H1 (cell line): ENCODE results near the gene MTO1. TPM values are rescaled to one million over a fixed set of nuclear protein-coding genes. Genes with fewer than 3 reads are reported as not detected.

Experiments
- CTCF ChIA-PET: fragments of 300-600 bp; sonication (Branson Sonifier 250); formaldehyde crosslinking; loops from one replicate; lab custom pipeline; 2021; ENCODE audit not compliant: partially characterized antibody; lab: Charles Lee
- POLR2A ChIA-PET: fragments of 300-600 bp; sonication (Branson Sonifier 250); formaldehyde crosslinking; loops from one replicate; lab custom pipeline; 2021; ENCODE audit warnings: inconsistent platforms; ENCODE audit not compliant: partially characterized antibody; lab: Charles Lee
- DNase-seq, 2 experiments: peaks; one replicate each; pipeline versions ENCODE4 v3.0.0 to v3.0.0-alpha.2; 2010 to 2022; ENCODE audit warnings: low spot score in 2 of 2, low read depth in 1 of 2, mixed read lengths in 1 of 2
- FAIRE-seq: peaks from 2 replicates; lab custom pipeline; 2011; peaks lifted over from hg19 to GRCh38; lab: Jason Lieb, UNC
- H2AFZ ChIP-seq: 2 replicates; pipeline ENCODE4 v1.8.1; 2012; ENCODE audit warnings: low read length, inconsistent platforms
- H2AK5ac ChIP-seq: 2 replicates; pipeline ENCODE4 v1.6.1; 2013; ENCODE audit warnings: low read depth, low read length
- H2BK120ac ChIP-seq: replicated peaks from 2 replicates; pipeline ENCODE3; 2013; ENCODE audit warnings: low read depth, low read length, inconsistent platforms
- H2BK12ac ChIP-seq: 2 replicates; pipeline ENCODE4 v1.6.1; 2013; ENCODE audit warnings: low read depth, low read length
- H2BK15ac ChIP-seq: 2 replicates; pipeline ENCODE4 v1.6.1; 2013; ENCODE audit warnings: low read length
- H2BK20ac ChIP-seq: 2 replicates; pipeline ENCODE4 v1.6.1; 2013; ENCODE audit warnings: low read length
- H2BK5ac ChIP-seq: 2 replicates; pipeline ENCODE4 v1.6.1; 2013; ENCODE audit warnings: low read depth, low read length
- H3K14ac ChIP-seq: 2 replicates; pipeline ENCODE4 v1.6.1; 2013; ENCODE audit warnings: inconsistent platforms; ENCODE audit not compliant: insufficient read length
- H3K18ac ChIP-seq: 2 replicates; pipeline ENCODE4 v1.6.1; 2013; ENCODE audit warnings: low read length; ENCODE audit errors: extremely low read depth
- H3K23ac ChIP-seq: 2 replicates; pipeline ENCODE4 v1.6.1; 2013; ENCODE audit warnings: inconsistent platforms; ENCODE audit not compliant: insufficient read length
- H3K23me2 ChIP-seq: 2 replicates; pipeline ENCODE4 v1.6.1; 2013; ENCODE audit warnings: low read depth, low read length
- H3K27ac ChIP-seq: 2 replicates; pipeline ENCODE4 v1.6.1; 2011; ENCODE audit warnings: low read depth, low read length, inconsistent platforms
- H3K27me3 ChIP-seq, 4 experiments: replicated peaks in 1 of 4; 1 replicate in 1 of 4; 2 replicates in 3 of 4; pipeline versions ENCODE4 v1.6.1 to v1.8.1; 2011 to 2013; ENCODE audit warnings: low read length in 3 of 4, mild to moderate bottlenecking in 3 of 4, inconsistent platforms in 2 of 4, mixed read lengths in 2 of 4, moderate library complexity in 1 of 4; ENCODE audit not compliant: control insufficient read depth in 3 of 4, insufficient read depth in 3 of 4; ENCODE audit errors: extremely low read depth in 1 of 4
- H3K36me3 ChIP-seq, 4 experiments: 2 replicates each; pipeline versions ENCODE4 v1.6.1 to v1.8.1; 2011 to 2013; ENCODE audit warnings: mild to moderate bottlenecking in 4 of 4, low read length in 3 of 4, moderate library complexity in 2 of 4, control low read depth in 1 of 4, inconsistent platforms in 1 of 4; ENCODE audit not compliant: insufficient read depth in 4 of 4, control insufficient read depth in 2 of 4
- H3K4ac ChIP-seq: replicated peaks from 2 replicates; pipeline ENCODE3; 2013; ENCODE audit warnings: low read length, low read depth, mixed read lengths, inconsistent platforms; ENCODE audit not compliant: insufficient read length
- H3K4me1 ChIP-seq, 4 experiments: replicated peaks in 1 of 4; 1 replicate in 1 of 4; 2 replicates in 3 of 4; pipeline versions ENCODE4 v1.6.1 to v1.8.1; 2011 to 2013; ENCODE audit warnings: low read length in 3 of 4, inconsistent platforms in 2 of 4, mixed read lengths in 1 of 4; ENCODE audit not compliant: insufficient read depth in 4 of 4, control insufficient read depth in 3 of 4
- H3K4me2 ChIP-seq, 2 experiments: 2 replicates each; pipeline versions ENCODE4 v1.6.1 to v1.8.1; 2011 to 2013; ENCODE audit warnings: low read depth in 2 of 2, low read length in 2 of 2, control low read depth in 1 of 2, inconsistent platforms in 1 of 2, mild to moderate bottlenecking in 1 of 2; ENCODE audit not compliant: insufficient read depth in 1 of 2
- H3K4me3 ChIP-seq, 4 experiments: fragments of 200-600, 300-600 bp in 1 of 4; sonication (generic), shearing (Covaris generic), sonication (Bioruptor Twin) in 1 of 4; 2 replicates each; pipeline versions ENCODE4 v1.5.1 to v1.8.1; 2011 to 2016; ENCODE audit warnings: low read length in 4 of 4, low read depth in 3 of 4, control low read depth in 2 of 4, inconsistent platforms in 2 of 4, mild to moderate bottlenecking in 2 of 4, mixed read lengths in 1 of 4, moderate library complexity in 1 of 4; ENCODE audit not compliant: insufficient read depth in 2 of 4; ENCODE audit errors: extremely low read depth in 1 of 4
- H3K56ac ChIP-seq: replicated peaks from 2 replicates; pipeline ENCODE3; 2013; ENCODE audit warnings: low read depth, mild to moderate bottlenecking, mixed read lengths, low read length, inconsistent platforms; ENCODE audit not compliant: insufficient read length
- H3K79me1 ChIP-seq: 2 replicates; pipeline ENCODE4 v1.6.1; 2013; ENCODE audit warnings: low read depth, low read length, control low read depth
- H3K79me2 ChIP-seq, 2 experiments: 2 replicates each; pipeline versions ENCODE4 v1.6.1 to v1.8.1; 2012 to 2013; ENCODE audit warnings: low read length in 2 of 2, mild to moderate bottlenecking in 2 of 2, inconsistent platforms in 1 of 2; ENCODE audit not compliant: insufficient read depth in 2 of 2, control insufficient read depth in 1 of 2
- H3K9ac ChIP-seq, 4 experiments: replicated peaks in 1 of 4; 1 replicate in 1 of 4; 2 replicates in 3 of 4; pipeline versions ENCODE4 v1.6.1 to v1.8.1; 2011 to 2013; ENCODE audit warnings: low read depth in 3 of 4, low read length in 3 of 4, control low read depth in 2 of 4, mild to moderate bottlenecking in 2 of 4, moderate library complexity in 2 of 4, inconsistent platforms in 1 of 4; ENCODE audit errors: extremely low read depth in 1 of 4
- H3K9me3 ChIP-seq, 2 experiments: 2 replicates each; pipeline versions ENCODE4 v1.6.1 to v1.8.1; 2012 to 2013; ENCODE audit warnings: mild to moderate bottlenecking in 2 of 2, moderate library complexity in 2 of 2, control low read depth in 1 of 2, inconsistent platforms in 1 of 2, low read depth in 1 of 2, low read length in 1 of 2, mixed read lengths in 1 of 2; ENCODE audit not compliant: insufficient read depth in 2 of 2
- H4K20me1 ChIP-seq, 2 experiments: replicated peaks in 1 of 2; 2 replicates each; pipeline versions ENCODE3 to v1.8.1; 2011 to 2013; ENCODE audit warnings: inconsistent platforms in 2 of 2, low read length in 2 of 2, mild to moderate bottlenecking in 1 of 2; ENCODE audit not compliant: insufficient read depth in 2 of 2, control insufficient read depth in 1 of 2
- H4K5ac ChIP-seq: 2 replicates; pipeline ENCODE4 v1.6.1; 2013; ENCODE audit warnings: low read length, low read depth, mixed read lengths, inconsistent platforms; ENCODE audit not compliant: insufficient read length
- H4K8ac ChIP-seq: 2 replicates; pipeline ENCODE4 v1.8.0; 2013; ENCODE audit warnings: mild to moderate bottlenecking, moderate library complexity, low read length, inconsistent platforms; ENCODE audit not compliant: insufficient read depth; ENCODE audit errors: extremely low read depth
- H4K91ac ChIP-seq: replicated peaks from 2 replicates; pipeline ENCODE3; 2013; ENCODE audit warnings: low read length, mixed read lengths, inconsistent platforms; ENCODE audit not compliant: insufficient read length
- MAX ChIP-seq: IDR thresholded peaks from 2 replicates; pipeline ENCODE4 v1.6.1; 2012; ENCODE audit warnings: inconsistent platforms
- WGBS, 2 experiments: shearing (Covaris generic) in 1 of 2; methylation state at CpG; one replicate each; pipeline versions ENCODE4 v1.1.6 to v1.1.7; 2013 to 2015; ENCODE audit warnings: low lambda C conversion rate in 2 of 2, mixed read lengths in 2 of 2, inconsistent platforms in 1 of 2, low coverage in 1 of 2, missing lambda C conversion rate in 1 of 2; ENCODE audit not compliant: insufficient replicate concordance in 2 of 2, insufficient coverage in 1 of 2, insufficient read length in 1 of 2; ENCODE audit errors: extremely low coverage in 1 of 2, missing lambda C conversion rate in 1 of 2; 5-methylcytosine and 5-hydroxymethylcytosine counted together
- polyA plus RNA-seq, 7 experiments: library from polyadenylated mRNA; depleted of rRNA in 3 of 7; stranded (reverse) in 5 of 7; unstranded in 2 of 7; fragments of >200 nt in 5 of 7; fragments of 200-250 nt in 2 of 7; gene quantifications; 1 replicate in 5 of 7; 2 replicates in 1 of 7; 4 replicates in 1 of 7; pipeline versions ENCODE4 v1.2.1 to v1.2.3, GENCODE V29; 2011 to 2013; ENCODE audit warnings: missing spikeins in 2 of 7, mixed read lengths in 2 of 7
- total RNA-seq: library from RNA; stranded (reverse); fragmentation: NEBNext Ultra II Directional; extraction: Animal tissue kit (Norgen Biotek cat#: 25700); gene quantifications from 2 replicates; pipeline ENCODE4 v1.2.1, GENCODE V29; 2021

MTO1 gene
- total and polyA plus RNA-seq, 2 of the 8 experiments (the other 6 are each of a cell fraction or from before 2014, with no cell fraction given), result 20.9 to 31.6 TPM

GRCh38 chr6:73418081-73418741 is 43.3 kb upstream of the MTO1 start:
- no peak overlapping the region for H3K27ac ChIP-seq
- no peaks in the 10 kb centered on the region for H3K79me1 ChIP-seq
- ChIA-PET CTCF (no interaction called here), POLR2A (interaction anchor here (2.2 kb wide), 1 partner anchor 43 kb away, joined by 4 read pairs; the partner anchor contains the start of gene MTO1)
- no peaks in the 10 kb centered on the region for H4K20me1 ChIP-seq
- no peak overlapping the region for H3K14ac ChIP-seq
- H3K4me3 ChIP-seq, result no peak overlapping the region
- WGBS, 2 experiments, result 86% methylated on average over 11 of the region's 11 CpGs; no CpG with 5 or more reads in 1 of the 2 experiments
- H3K27me3 ChIP-seq, result peaks cover 0 to 1% (median 0%) of the 10 kb centered on the region in 4 experiments; a peak in 1 of 7 replicates
- DNase-seq, result no peak
- H3K4me1 ChIP-seq, result no peaks in the 10 kb centered on the region
- no peak overlapping the region for H3K18ac ChIP-seq
- H2BK20ac ChIP-seq, result no peak overlapping the region
- no peak overlapping the region for H3K4ac ChIP-seq
- no peak overlapping the region for H4K91ac ChIP-seq
- H3K23ac ChIP-seq, result no peak overlapping the region
- no peak overlapping the region for H2BK5ac ChIP-seq
- no peaks in the 10 kb centered on the region for H3K23me2 ChIP-seq
- H3K4me2 ChIP-seq, result no peak overlapping the region
- no peak for FAIRE-seq
- H3K9me3 ChIP-seq, result no peaks in the 10 kb centered on the region
- no peak overlapping the region for H2BK12ac ChIP-seq
- H4K5ac ChIP-seq, result no peak overlapping the region
- no peak overlapping the region for H2AK5ac ChIP-seq
- no peak overlapping the region for H2BK120ac ChIP-seq
- no peak overlapping the region for H4K8ac ChIP-seq
- no peak overlapping the region for H2BK15ac ChIP-seq
- no peak overlapping the region for H3K9ac ChIP-seq
- no peak for TF ChIP-seq MAX
- H2AFZ ChIP-seq, result no peak overlapping the region
- H3K36me3 ChIP-seq, result 0 out of 8 replicates have a peak, but pooled peaks cover 0 to 2% (median 0%) of the 10 kb centered on the region in 4 experiments
- H3K79me2 ChIP-seq, result no peaks in the 10 kb centered on the region
- no peak overlapping the region for H3K56ac ChIP-seq
